Skeletal muscle satellite cell (primary cell): ENCODE data around the gene PLA2G10.
"Not testable (repeated sequence)": the region's sequence is repeated elsewhere in the genome, so short reads cannot be mapped to it uniquely, and the experiment has no call there.

Source experiments
- H3K27me3 ChIP-seq: 2 replicates; pipeline ENCODE4 v1.7.0; 2013; ENCODE audit warnings: low read length; ENCODE audit not compliant: control insufficient read depth, insufficient read depth
- H3K36me3 ChIP-seq: 2 replicates; pipeline ENCODE4 v1.7.0; 2013; ENCODE audit warnings: mild to moderate bottlenecking, control low read depth, low read length; ENCODE audit not compliant: insufficient read depth
- H3K4me1 ChIP-seq: 2 replicates; pipeline ENCODE4 v1.7.0; 2013; ENCODE audit warnings: low read length; ENCODE audit not compliant: control insufficient read depth, insufficient read depth
- H3K4me2 ChIP-seq: 2 replicates; pipeline ENCODE4 v1.7.0; 2013; ENCODE audit warnings: mild to moderate bottlenecking, low read length
- H3K4me3 ChIP-seq: 2 replicates; pipeline ENCODE4 v1.7.0; 2013; ENCODE audit warnings: low read length
- H3K9ac ChIP-seq: 2 replicates; pipeline ENCODE4 v1.7.0; 2013; ENCODE audit warnings: mild to moderate bottlenecking, low read depth, low read length, moderate library complexity
- H3K9me3 ChIP-seq: replicated peaks from 2 replicates; pipeline ENCODE4 v1.7.0; 2013; ENCODE audit warnings: mild to moderate bottlenecking, control low read depth, low read length

PLA2G10 gene

GRCh38 chr16:14650629-14651028 is 43.5 kb downstream of the PLA2G10 start:
- H3K36me3 ChIP-seq, result peaks cover 60% of the 10 kb centered on the region
- no peaks in the 10 kb centered on the region for H3K9me3 ChIP-seq
- H3K4me3 ChIP-seq, result no peak overlapping the region
- no peaks in the 10 kb centered on the region for H3K4me1 ChIP-seq
- H3K27me3 ChIP-seq, result no peaks in the 10 kb centered on the region
- no peak overlapping the region for H3K4me2 ChIP-seq
- H3K9ac ChIP-seq, result no peak overlapping the region

GRCh38 chr16:14649816-14650215 is 44.3 kb downstream of the PLA2G10 start:
- peaks cover 64% of the 10 kb centered on the region for H3K36me3 ChIP-seq
- no peaks in the 10 kb centered on the region for H3K27me3 ChIP-seq
- H3K4me2 ChIP-seq, result no peak overlapping the region
- H3K4me3 ChIP-seq, result no peak overlapping the region
- no peaks in the 10 kb centered on the region for H3K9me3 ChIP-seq
- no peak overlapping the region for H3K9ac ChIP-seq
- no peaks in the 10 kb centered on the region for H3K4me1 ChIP-seq

GRCh38 chr16:14641926-14642325 is 52.2 kb downstream of the PLA2G10 start:
- H3K9ac ChIP-seq, result no peak overlapping the region
- no peaks in the 10 kb centered on the region for H3K27me3 ChIP-seq
- H3K36me3 ChIP-seq, result peaks cover 45% of the 10 kb centered on the region
- H3K9me3 ChIP-seq, result no peaks in the 10 kb centered on the region
- H3K4me2 ChIP-seq, result no peak overlapping the region
- no peaks in the 10 kb centered on the region for H3K4me1 ChIP-seq
- H3K4me3 ChIP-seq, result no peak overlapping the region

GRCh38 chr16:14641206-14641605 is 52.9 kb downstream of the PLA2G10 start:
- no peaks in the 10 kb centered on the region for H3K4me1 ChIP-seq
- no peaks in the 10 kb centered on the region for H3K27me3 ChIP-seq
- H3K9me3 ChIP-seq, result no peaks in the 10 kb centered on the region
- H3K9ac ChIP-seq, result no peak overlapping the region
- peaks cover 45% of the 10 kb centered on the region for H3K36me3 ChIP-seq
- no peak overlapping the region for H3K4me3 ChIP-seq
- no peak overlapping the region for H3K4me2 ChIP-seq

GRCh38 chr16:14640538-14640937 is 53.6 kb downstream of the PLA2G10 start:
- H3K4me1 ChIP-seq, result no peaks in the 10 kb centered on the region
- no peak overlapping the region for H3K4me3 ChIP-seq
- no peak overlapping the region for H3K9ac ChIP-seq
- H3K27me3 ChIP-seq, result no peaks in the 10 kb centered on the region
- peaks cover 41% of the 10 kb centered on the region for H3K36me3 ChIP-seq
- H3K4me2 ChIP-seq, result no peak overlapping the region
- no peaks in the 10 kb centered on the region for H3K9me3 ChIP-seq

GRCh38 chr16:14636951-14637240 is 57.2 kb downstream of the PLA2G10 start:
- not testable (repeated sequence) for H3K4me3 ChIP-seq, H3K9ac ChIP-seq, H3K9me3 ChIP-seq, H3K27me3 ChIP-seq
- peak overlapping the region; percentile 15 for H3K4me2 ChIP-seq
- peaks cover 15% of the 10 kb centered on the region for H3K4me1 ChIP-seq
- peaks cover 27% of the 10 kb centered on the region for H3K36me3 ChIP-seq

GRCh38 chr16:14636179-14636950 is 57.7 kb downstream of the PLA2G10 start:
- Histone ChIP-seq H3K4me2 (peak overlapping the region; percentile 27), H3K4me1 (peaks cover 16% of the 10 kb centered on the region), H3K36me3 (peaks cover 27% of the 10 kb centered on the region)
- H3K9me3 ChIP-seq, H3K27me3 ChIP-seq, H3K9ac ChIP-seq, H3K4me3 ChIP-seq: not testable (repeated sequence)

- Histone ChIP-seq H3K27me3 (no peaks in the 10 kb centered on the region), H3K9ac (no peak overlapping the region), H3K4me1 (peaks cover 16% of the 10 kb centered on the region), H3K36me3 (peaks cover 22% of the 10 kb centered on the region), H3K9me3 (no peaks in the 10 kb centered on the region), H3K4me3 (no peak overlapping the region), H3K4me2 (peak overlapping the region; percentile 6)
These were observed 58.5 kb downstream of the PLA2G10 start for GRCh38 chr16:14635395-14636165.

- Histone ChIP-seq H3K4me3 (peak overlapping the region; percentile 82), H3K27me3 (no peaks in the 10 kb centered on the region), H3K4me2 (peak overlapping the region; percentile 98), H3K9me3 (no peaks in the 10 kb centered on the region), H3K36me3 (peaks cover 12% of the 10 kb centered on the region), H3K4me1 (peaks cover 20% of the 10 kb centered on the region), H3K9ac (no peak overlapping the region)
These were observed 59.8 kb downstream of the PLA2G10 start for GRCh38 chr16:14634389-14634725.

- H3K4me1 ChIP-seq, result peaks cover 27% of the 10 kb centered on the region
- H3K4me3 ChIP-seq, result peak within 1 kb of the TSS; percentile 82
- H3K36me3 ChIP-seq, result peaks cover 2% of the 10 kb centered on the region
- H3K27me3 ChIP-seq, result no peaks in the 10 kb centered on the region
- no peaks in the 10 kb centered on the region for H3K9me3 ChIP-seq
- H3K4me2 ChIP-seq, result peak within 1 kb of the TSS; percentile 98
- H3K9ac ChIP-seq, result peak within 1 kb of the TSS; percentile 98
These were observed 61.2 kb downstream of the PLA2G10 start, which contains the start of gene BFAR for GRCh38 chr16:14632693-14633569. BFAR (plus strand) TSS chr16:14632951; CDS start chr16:14644347, 11,396 bp downstream.

GRCh38 chr16:14630620-14631330 is 63.3 kb downstream of the PLA2G10 start:
- Histone ChIP-seq H3K4me2 (peak overlapping the region; percentile 73), H3K36me3 (peaks cover 13% of the 10 kb centered on the region), H3K9ac (peak overlapping the region; percentile 99), H3K4me1 (peaks cover 27% of the 10 kb centered on the region), H3K4me3 (peak overlapping the region; percentile 98)
- H3K9me3 ChIP-seq, H3K27me3 ChIP-seq: not testable (repeated sequence)
